ENCODE measurements around the gene SEC16A.
"Not testable (repeated sequence)": the region's sequence is repeated elsewhere in the genome, so short reads cannot be mapped to it uniquely, and the experiment has no call there.

SEC16A gene

GRCh38 chr9:136429075-136429628 lies 53.7 kb downstream of the SEC16A start:
- Histone ChIP-seq H3K4me2 (ENCODE audit: insufficient read depth, low read length, poor library complexity, severe bottlenecking) (no peak overlapping the region), H3K27me3 (ENCODE audit: control insufficient read depth in 3 of 3, insufficient read depth in 3 of 3, low read depth in 1 of 3, low read length in 3 of 3) (no peaks in the 10 kb centered on the region), H3K27ac (replicated peaks; ENCODE audit: low read length) (no peak overlapping the region), H3K4me3 (ENCODE audit: low read length in 2 of 2) (no peak overlapping the region), H2BK120ac (ENCODE audit: low read depth, low read length) (no peak overlapping the region), H3K14ac (ENCODE audit: low read length) (peak overlapping the region; percentile 38), H3K4me1 (ENCODE audit: control insufficient read depth in 2 of 2, insufficient read depth in 1 of 2, low read depth in 1 of 2, low read length in 2 of 2) (no peaks in the 10 kb centered on the region), H2BK12ac (ENCODE audit: low read length) (peak overlapping the region; percentile 73), H3K9ac (ENCODE audit: low read depth, low read length, poor library complexity) (no peak overlapping the region), H2AFZ (ENCODE audit: low read length) (no peak overlapping the region), H3K4ac (ENCODE audit: low read length) (no peak overlapping the region), H4K8ac (ENCODE audit: low read depth, low read length) (peak overlapping the region; percentile 23), H4K91ac (ENCODE audit: low read depth, low read length, poor library complexity) (no peak overlapping the region), H3K79me1 (ENCODE audit: low read depth, low read length) (no peaks in the 10 kb centered on the region), H2AK5ac (ENCODE audit: low read depth, low read length) (peak overlapping the region; percentile 46), H3K23ac (ENCODE audit: low read depth, low read length, poor library complexity) (no peak overlapping the region), H3K9me3 (replicated peaks in 1 of 2; ENCODE audit: control insufficient read depth in 2 of 2, insufficient read depth in 1 of 2, low read depth in 1 of 2, low read length in 2 of 2) (no peaks in the 10 kb centered on the region), H2BK15ac (ENCODE audit: low read length) (no peak overlapping the region), H3K18ac (ENCODE audit: low read length) (no peak overlapping the region), H2BK5ac (ENCODE audit: low read length) (no peak overlapping the region), H3K36me3 (replicated peaks in 1 of 2; ENCODE audit: control insufficient read depth in 2 of 2, insufficient read depth in 2 of 2, low read length in 2 of 2) (peaks cover 20 to 63% of the 10 kb centered on the region in 2 donors)
- WGBS, 2 donors (ENCODE audit: extremely low coverage in 2 of 2, insufficient read length in 2 of 2, insufficient replicate concordance in 1 of 2), result no CpG with 5 or more reads among the region's 21 CpGs
- DNase-seq (ENCODE audit: low spot score), result no peak

GRCh38 chr9:136426787-136427186 lies 56.1 kb downstream of the SEC16A start:
- no peak overlapping the region for H3K27ac ChIP-seq (replicated peaks; ENCODE audit: low read length)
- H2BK15ac ChIP-seq (ENCODE audit: low read length), result no peak overlapping the region
- H2BK12ac ChIP-seq (ENCODE audit: low read length), result no peak overlapping the region
- H2BK5ac ChIP-seq (ENCODE audit: low read length), result no peak overlapping the region
- H3K4me3 ChIP-seq (ENCODE audit: low read length in 2 of 2), result no peak overlapping the region
- no peak overlapping the region for H3K14ac ChIP-seq (ENCODE audit: low read length)
- WGBS, 2 donors (ENCODE audit: extremely low coverage in 2 of 2, insufficient read length in 2 of 2, insufficient replicate concordance in 1 of 2), result no CpG with 5 or more reads among the region's 12 CpGs
- H2AK5ac ChIP-seq (ENCODE audit: low read depth, low read length), result no peak overlapping the region
- H3K36me3 ChIP-seq (replicated peaks in 1 of 2; ENCODE audit: control insufficient read depth in 2 of 2, insufficient read depth in 2 of 2, low read length in 2 of 2), result peaks cover 36 to 69% of the 10 kb centered on the region in 2 donors
- H4K8ac ChIP-seq (ENCODE audit: low read depth, low read length), result no peak overlapping the region
- no peak overlapping the region for H3K9ac ChIP-seq (ENCODE audit: low read depth, low read length, poor library complexity)
- no peak overlapping the region for H2BK120ac ChIP-seq (ENCODE audit: low read depth, low read length)
- H3K18ac ChIP-seq (ENCODE audit: low read length), result no peak overlapping the region
- no peaks in the 10 kb centered on the region for H3K27me3 ChIP-seq (ENCODE audit: control insufficient read depth in 3 of 3, insufficient read depth in 3 of 3, low read depth in 1 of 3, low read length in 3 of 3)
- no peak for DNase-seq (ENCODE audit: low spot score)
- H3K79me1 ChIP-seq (ENCODE audit: low read depth, low read length), result no peaks in the 10 kb centered on the region
- no peaks in the 10 kb centered on the region for H3K4me1 ChIP-seq (ENCODE audit: control insufficient read depth in 2 of 2, insufficient read depth in 1 of 2, low read depth in 1 of 2, low read length in 2 of 2)
- H4K91ac ChIP-seq (ENCODE audit: low read depth, low read length, poor library complexity), result no peak overlapping the region
- no peak overlapping the region for H3K4me2 ChIP-seq (ENCODE audit: insufficient read depth, low read length, poor library complexity, severe bottlenecking)
- H3K4ac ChIP-seq (ENCODE audit: low read length), result no peak overlapping the region
- no peak overlapping the region for H2AFZ ChIP-seq (ENCODE audit: low read length)
- H3K9me3 ChIP-seq (replicated peaks in 1 of 2; ENCODE audit: control insufficient read depth in 2 of 2, insufficient read depth in 1 of 2, low read depth in 1 of 2, low read length in 2 of 2), result no peaks in the 10 kb centered on the region
- no peak overlapping the region for H3K23ac ChIP-seq (ENCODE audit: low read depth, low read length, poor library complexity)

DNA sequence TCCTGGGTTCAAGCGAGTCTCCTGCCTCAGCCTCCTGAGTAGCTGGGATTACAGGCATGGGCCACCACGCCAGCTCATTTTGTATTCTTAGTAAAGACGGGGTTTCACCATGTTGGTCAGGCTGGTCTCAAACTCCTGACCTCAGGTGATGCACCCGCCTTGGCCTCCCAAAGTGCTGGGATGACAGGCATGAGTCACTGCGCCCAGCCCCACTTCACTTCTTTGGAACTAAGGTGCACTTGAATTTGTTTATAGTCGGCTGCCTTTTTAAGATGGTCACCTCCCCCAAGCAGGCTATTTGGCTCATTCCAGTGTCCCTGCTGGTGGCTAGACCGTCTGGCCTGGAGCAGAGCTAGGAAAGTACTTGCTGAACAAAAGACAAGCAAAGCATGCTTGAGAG lies 57.5 kb downstream of the SEC16A start:
- not testable (repeated sequence) for H3K18ac ChIP-seq (ENCODE audit: low read length); H2BK120ac ChIP-seq (ENCODE audit: low read depth, low read length); H2BK15ac ChIP-seq (ENCODE audit: low read length); H3K27me3 ChIP-seq (ENCODE audit: control insufficient read depth in 3 of 3, insufficient read depth in 3 of 3, low read depth in 1 of 3, low read length in 3 of 3); H2BK5ac ChIP-seq (ENCODE audit: low read length); H2AFZ ChIP-seq (ENCODE audit: low read length); H3K4ac ChIP-seq (ENCODE audit: low read length); H3K79me1 ChIP-seq (ENCODE audit: low read depth, low read length); H2AK5ac ChIP-seq (ENCODE audit: low read depth, low read length); H3K23ac ChIP-seq (ENCODE audit: low read depth, low read length, poor library complexity); H3K14ac ChIP-seq (ENCODE audit: low read length); H3K4me1 ChIP-seq (ENCODE audit: control insufficient read depth in 2 of 2, insufficient read depth in 1 of 2, low read depth in 1 of 2, low read length in 2 of 2); H3K9ac ChIP-seq (ENCODE audit: low read depth, low read length, poor library complexity); H3K4me3 ChIP-seq (ENCODE audit: low read length in 2 of 2); H3K9me3 ChIP-seq (replicated peaks in 1 of 2; ENCODE audit: control insufficient read depth in 2 of 2, insufficient read depth in 1 of 2, low read depth in 1 of 2, low read length in 2 of 2); H4K8ac ChIP-seq (ENCODE audit: low read depth, low read length); H3K27ac ChIP-seq (replicated peaks; ENCODE audit: low read length); DNase-seq (ENCODE audit: low spot score); H3K4me2 ChIP-seq (ENCODE audit: insufficient read depth, low read length, poor library complexity, severe bottlenecking); H4K91ac ChIP-seq (ENCODE audit: low read depth, low read length, poor library complexity); H2BK12ac ChIP-seq (ENCODE audit: low read length)
- H3K36me3 ChIP-seq (replicated peaks in 1 of 2; ENCODE audit: control insufficient read depth in 2 of 2, insufficient read depth in 2 of 2, low read length in 2 of 2), result peaks cover 42 to 75% of the 10 kb centered on the region in 2 donors
- WGBS, 2 donors (ENCODE audit: extremely low coverage in 2 of 2, insufficient read length in 2 of 2, insufficient replicate concordance in 1 of 2), result no CpG with 5 or more reads among the region's 7 CpGs

DNA sequence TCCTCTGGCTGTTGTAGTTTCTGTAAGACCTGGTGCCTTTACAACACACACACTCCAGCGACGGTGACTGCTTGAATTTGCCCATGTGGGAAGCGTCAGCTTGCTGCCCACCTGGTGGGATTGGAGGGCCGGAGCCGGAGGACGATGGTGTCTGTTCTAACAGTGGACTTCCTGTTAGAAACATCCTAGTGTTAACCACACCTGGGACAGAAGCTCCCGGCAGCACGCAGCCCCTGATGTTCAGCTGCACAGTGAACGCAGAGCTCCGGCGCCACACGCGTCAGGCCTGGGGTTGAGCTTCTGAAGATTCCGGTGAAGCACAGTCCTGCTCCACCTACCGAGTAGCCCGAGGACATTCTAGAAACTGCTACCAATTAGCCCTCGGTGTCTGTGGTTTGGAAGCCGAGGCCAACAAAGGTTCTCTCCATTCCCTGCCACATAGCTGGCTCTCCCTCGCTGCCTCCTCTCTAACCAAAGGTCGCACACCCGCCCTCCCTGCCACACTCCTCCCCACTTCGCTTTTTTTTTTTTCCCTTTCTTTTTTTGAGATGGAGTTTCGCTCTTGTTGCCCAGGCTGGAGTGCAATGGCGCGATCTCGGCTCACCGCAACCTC lies 58.0 kb downstream of the SEC16A start:
- Histone ChIP-seq H3K4ac (ENCODE audit: low read length) (no peak overlapping the region), H4K91ac (ENCODE audit: low read depth, low read length, poor library complexity) (no peak overlapping the region), H3K18ac (ENCODE audit: low read length) (no peak overlapping the region), H3K4me2 (ENCODE audit: insufficient read depth, low read length, poor library complexity, severe bottlenecking) (no peak overlapping the region), H3K4me1 (ENCODE audit: control insufficient read depth in 2 of 2, insufficient read depth in 1 of 2, low read depth in 1 of 2, low read length in 2 of 2) (no peaks in the 10 kb centered on the region), H2BK15ac (ENCODE audit: low read length) (no peak overlapping the region), H2BK120ac (ENCODE audit: low read depth, low read length) (no peak overlapping the region), H3K4me3 (ENCODE audit: low read length in 2 of 2) (no peak overlapping the region), H2AK5ac (ENCODE audit: low read depth, low read length) (no peak overlapping the region), H2AFZ (ENCODE audit: low read length) (no peak overlapping the region), H3K36me3 (replicated peaks in 1 of 2; ENCODE audit: control insufficient read depth in 2 of 2, insufficient read depth in 2 of 2, low read length in 2 of 2) (peaks cover 40 to 73% of the 10 kb centered on the region in 2 donors), H4K8ac (ENCODE audit: low read depth, low read length) (no peak overlapping the region), H3K9ac (ENCODE audit: low read depth, low read length, poor library complexity) (no peak overlapping the region), H2BK5ac (ENCODE audit: low read length) (no peak overlapping the region), H3K27ac (replicated peaks; ENCODE audit: low read length) (no peak overlapping the region), H3K14ac (ENCODE audit: low read length) (no peak overlapping the region), H3K79me1 (ENCODE audit: low read depth, low read length) (no peaks in the 10 kb centered on the region), H3K27me3 (ENCODE audit: control insufficient read depth in 3 of 3, insufficient read depth in 3 of 3, low read depth in 1 of 3, low read length in 3 of 3) (no peaks in the 10 kb centered on the region), H3K9me3 (replicated peaks in 1 of 2; ENCODE audit: control insufficient read depth in 2 of 2, insufficient read depth in 1 of 2, low read depth in 1 of 2, low read length in 2 of 2) (no peaks in the 10 kb centered on the region), H3K23ac (ENCODE audit: low read depth, low read length, poor library complexity) (peak overlapping the region; percentile 43), H2BK12ac (ENCODE audit: low read length) (no peak overlapping the region)
- WGBS, 2 donors (ENCODE audit: extremely low coverage in 2 of 2, insufficient read length in 2 of 2, insufficient replicate concordance in 1 of 2), result no CpG with 5 or more reads among the region's 27 CpGs
- DNase-seq (ENCODE audit: low spot score), result no peak
